GM10248 (cell line): ENCODE measurements around the gene RELB.

Source experiments
- CTCF ChIA-PET: fragments of 300-600 bp; sonication (Branson Sonifier 250); formaldehyde crosslinking; extraction: SDS; loops from one replicate; lab custom pipeline; 2021; ENCODE audit warnings: antibody characterized with exemption; lab: Yijun Ruan, JAX
- POLR2A ChIA-PET: fragments of 350-650 bp; sonication (Branson Sonifier 250); formaldehyde crosslinking; extraction: SDS; loops from one replicate; lab custom pipeline; 2020; ENCODE audit warnings: antibody characterized with exemption; lab: Yijun Ruan, JAX
- DNase-seq: peaks from one replicate; pipeline ENCODE4 v3.0.0; 2012; ENCODE audit errors: extremely low spot score
- CTCF ChIP-seq: IDR thresholded peaks from 2 replicates; pipeline ENCODE4 v1.5.1; 2012; ENCODE audit warnings: mild to moderate bottlenecking, low read depth; ENCODE audit errors: extremely low read depth, missing control alignments, control extremely low read depth

The RELB gene

GRCh38 chr19:45069056-45069455, 67.8 kb downstream of the RELB start:
- ChIA-PET POLR2A (interaction anchor here (0.9 kb wide), 1 partner anchor 30 kb away, joined by 5 read pairs; the partner anchor contains the start of gene CLASRP), CTCF (interaction anchor here (1.9 kb wide), 1 partner anchor 10 kb away, joined by 9 read pairs; no protein-coding TSS in a partner anchor)
- DNase-seq, result no peak

GRCh38 chr19:45070214-45070613, 69.0 kb downstream of the RELB start:
- CTCF ChIA-PET, result no interaction called here
- TF ChIP-seq CTCF, result no peak
- POLR2A ChIA-PET, result no interaction called here
- no peak for DNase-seq

More at GRCh38 chr19:45069056-45069455, 67.8 kb downstream of the RELB start:
- no peak for TF ChIP-seq CTCF

GRCh38 chr19:45070861-45071544, 69.7 kb downstream of the RELB start:
- POLR2A ChIA-PET, result no interaction called here
- CTCF ChIA-PET, result no interaction called here
- no peak for DNase-seq
- TF ChIP-seq CTCF, result no peak

DNA sequence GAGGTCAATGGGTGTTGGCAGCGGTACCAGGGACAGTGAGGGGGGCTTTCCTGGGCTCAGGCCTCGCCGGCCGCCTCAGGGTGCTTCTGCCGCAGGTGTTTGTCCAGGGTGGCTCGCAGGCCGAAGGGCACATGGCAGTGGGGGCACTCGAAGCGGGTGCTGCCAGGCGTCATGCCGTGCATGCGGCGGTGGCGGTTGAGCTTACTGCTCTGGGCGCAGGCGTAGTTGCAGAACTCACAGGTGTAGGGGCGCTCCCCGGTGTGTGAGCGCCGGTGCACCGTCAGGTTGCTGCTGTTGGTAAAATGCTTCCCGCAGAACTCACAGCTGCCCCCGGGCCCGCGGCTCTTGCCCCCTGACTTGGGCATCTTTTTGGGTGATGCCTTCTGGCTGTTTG, 70.3 kb downstream of the RELB start:
- no peak for TF ChIP-seq CTCF
- ChIA-PET POLR2A (no interaction called here), CTCF (interaction anchor here (5.9 kb wide), 1 partner anchor 12 kb away, joined by 48 read pairs; no protein-coding TSS in a partner anchor)
- no peak for DNase-seq

GRCh38 chr19:45071969-45072790, 70.9 kb downstream of the RELB start:
- ChIA-PET CTCF (interaction anchor here (1.6 to 5.9 kb wide), 2 partner anchors 12 to 53 kb away, joined by 3 to 48 read pairs; no protein-coding TSS in a partner anchor), POLR2A (no interaction called here)
- DNase-seq, result no peak
- no peak for TF ChIP-seq CTCF

- POLR2A ChIA-PET, result interaction anchor here (0.6 to 0.9 kb wide), 2 partner anchors 31 to 36 kb away, joined by 3 to 4 read pairs; partner anchors contain the start of gene CLASRP
- TF ChIP-seq CTCF, result no peak
- CTCF ChIA-PET, result interaction anchor here (0.9 to 5.9 kb wide), 6 partner anchors 10 to 104 kb away, joined by 3 to 48 read pairs (median 4); partner anchors contain the start of genes BLOC1S3 and PPP1R37
- no peak for DNase-seq
Observed at GRCh38 chr19:45074744-45075300, 73.6 kb downstream of the RELB start.
